NCI-H446 treated with DMSO at 0.1 percent for 48 hours (cell line): ENCODE data around the gene SLC5A10.

Experiments
- DNase-seq: peaks from one replicate; lab custom pipeline; 2025; lab: John Stamatoyannopoulos, UW

Gene SLC5A10

GRCh38 chr17:18964550-18964949 is 12.6 kb downstream of the SLC5A10 start:
- DNase-seq, result no peak

GRCh38 chr17:18965530-18966236 is 13.7 kb downstream of the SLC5A10 start:
- no peak for DNase-seq

GRCh38 chr17:18966831-18967624 is 15.1 kb downstream of the SLC5A10 start:
- DNase-seq, result no peak

GRCh38 chr17:18967916-18968315 is 16.0 kb downstream of the SLC5A10 start:
- no peak for DNase-seq

GRCh38 chr17:18968345-18968744 is 16.4 kb downstream of the SLC5A10 start:
- no peak for DNase-seq

GRCh38 chr17:18968945-18969887 is 17.3 kb downstream of the SLC5A10 start:
- DNase-seq, result no peak

- DNase-seq, result no peak
Measured at GRCh38 chr17:18970582-18971480, 18.9 kb downstream of the SLC5A10 start.

GRCh38 chr17:18971801-18972200 is 19.8 kb downstream of the SLC5A10 start:
- no peak for DNase-seq

GRCh38 chr17:18974407-18975149 is 22.6 kb downstream of the SLC5A10 start:
- DNase-seq, result no peak

GRCh38 chr17:18975597-18975996 is 23.6 kb downstream of the SLC5A10 start:
- no peak for DNase-seq

GRCh38 chr17:18976201-18976600 is 24.2 kb downstream of the SLC5A10 start:
- no peak for DNase-seq

- DNase-seq, result no peak
Measured at GRCh38 chr17:18977021-18977420, 25.1 kb downstream of the SLC5A10 start.

GRCh38 chr17:18977646-18978045 is 25.7 kb downstream of the SLC5A10 start:
- DNase-seq, result no peak

- no peak for DNase-seq
Measured at GRCh38 chr17:18978050-18978449, 26.1 kb downstream of the SLC5A10 start.

GRCh38 chr17:18978655-18979054 is 26.7 kb downstream of the SLC5A10 start:
- no peak for DNase-seq

- DNase-seq, result no peak
Measured at GRCh38 chr17:18980682-18981334, 28.8 kb downstream of the SLC5A10 start.

GRCh38 chr17:18981335-18981641 is 29.3 kb downstream of the SLC5A10 start:
- DNase-seq, result no peak

GRCh38 chr17:18981642-18982424 is 29.9 kb downstream of the SLC5A10 start:
- DNase-seq, result no peak
